IMR-90 (cell line): ENCODE data around the gene PPP6R3. TPM values are rescaled to one million over a fixed set of nuclear protein-coding genes. Genes with fewer than 3 reads are reported as not detected.

Experiments used
- ATAC-seq: fragments of 200-7000 bp; cut with Tn5 transposase; 2 replicates; pipeline ENCODE4 v1.9.1; 2020; ENCODE audit warnings: low read depth, mild to moderate bottlenecking, moderate library complexity
- BruUV-seq: library from RNA; stranded (reverse); fragments of 400-500 nt; replicated peaks from 2 replicates; lab custom pipeline; 2021; lab: Mats Ljungman, UMichigan
- CTCF ChIA-PET: fragments of 300-600 bp; formaldehyde crosslinking; extraction: SDS; loops from one replicate; lab custom pipeline; 2021; ENCODE audit warnings: antibody characterized with exemption; lab: Yijun Ruan, JAX
- POLR2A ChIA-PET: fragments of 300-600 bp; sonication (Branson Sonifier 250); formaldehyde crosslinking; loops from one replicate; lab custom pipeline; 2022; ENCODE audit warnings: antibody characterized with exemption; ENCODE audit not compliant: unreplicated experiment; lab: Charles Lee
- DNase-seq: peaks from one replicate; pipeline ENCODE4 v3.0.0; 2013
- H2AFZ ChIP-seq: replicated peaks from 2 replicates; pipeline ENCODE3; 2013; ENCODE audit warnings: low read length, mild to moderate bottlenecking; ENCODE audit not compliant: poor library complexity
- H2AK5ac ChIP-seq: 2 replicates; pipeline ENCODE4 v1.6.1; 2013; ENCODE audit warnings: low read depth, low read length, inconsistent platforms
- H2AK9ac ChIP-seq: replicated peaks from 2 replicates; pipeline ENCODE3; 2013; ENCODE audit warnings: mild to moderate bottlenecking, low read depth, low read length, moderate library complexity; ENCODE audit not compliant: poor library complexity
- H2BK120ac ChIP-seq: 2 replicates; pipeline ENCODE4 v1.6.1; 2013; ENCODE audit warnings: low read depth, low read length, inconsistent platforms
- H2BK15ac ChIP-seq: 3 replicates; pipeline ENCODE4 v1.6.1; 2013; ENCODE audit warnings: low read depth, low read length, inconsistent platforms
- H2BK20ac ChIP-seq: 2 replicates; pipeline ENCODE4 v1.6.1; 2013; ENCODE audit warnings: low read depth, mild to moderate bottlenecking, inconsistent platforms, low read length, moderate library complexity
- H2BK5ac ChIP-seq: 2 replicates; pipeline ENCODE4 v1.6.1; 2013; ENCODE audit warnings: mild to moderate bottlenecking, low read depth, low read length, inconsistent platforms; ENCODE audit not compliant: poor library complexity, severe bottlenecking
- H3K14ac ChIP-seq: replicated peaks from 2 replicates; pipeline ENCODE4 v1.6.1; 2013; ENCODE audit warnings: low read depth, low read length, inconsistent platforms
- H3K18ac ChIP-seq: 2 replicates; pipeline ENCODE4 v1.6.1; 2013; ENCODE audit warnings: low read depth, low read length, control low read depth
- H3K23ac ChIP-seq: 2 replicates; pipeline ENCODE4 v1.6.1; 2013; ENCODE audit warnings: low read depth, low read length, inconsistent platforms
- H3K27ac ChIP-seq: 2 replicates; pipeline ENCODE4 v1.5.1; 2013; ENCODE audit warnings: mild to moderate bottlenecking, control low read depth, low read length; ENCODE audit not compliant: insufficient read depth
- H3K27me3 ChIP-seq: 2 replicates; pipeline ENCODE4 v1.6.1; 2013; ENCODE audit warnings: low read length; ENCODE audit not compliant: control insufficient read depth, insufficient read depth
- H3K36me3 ChIP-seq: 2 replicates; pipeline ENCODE4 v1.6.1; 2013; ENCODE audit warnings: low read length, mixed read lengths; ENCODE audit not compliant: control insufficient read depth, insufficient read depth
- H3K4ac ChIP-seq: 2 replicates; pipeline ENCODE4 v1.6.1; 2013; ENCODE audit warnings: low read depth, low read length, inconsistent platforms
- H3K4me1 ChIP-seq: 2 replicates; pipeline ENCODE4 v1.6.1; 2013; ENCODE audit warnings: low read length, mixed read lengths; ENCODE audit not compliant: control insufficient read depth, insufficient read depth
- H3K4me2 ChIP-seq: 2 replicates; pipeline ENCODE4 v1.6.1; 2013; ENCODE audit warnings: low read depth, mild to moderate bottlenecking, control low read depth, low read length, moderate library complexity
- H3K4me3 ChIP-seq: 2 replicates; pipeline ENCODE4 v1.5.1; 2013; ENCODE audit warnings: low read depth, mild to moderate bottlenecking, control low read depth, low read length, moderate library complexity; ENCODE audit not compliant: insufficient read depth
- H3K56ac ChIP-seq: 2 replicates; pipeline ENCODE4 v1.6.1; 2013; ENCODE audit warnings: low read length, inconsistent platforms; ENCODE audit not compliant: insufficient read depth; ENCODE audit errors: extremely low read depth
- H3K79me1 ChIP-seq, 2 experiments: 2 replicates each; pipeline ENCODE4 v1.6.1; 2013; ENCODE audit warnings: low read length in 2 of 2, inconsistent platforms in 1 of 2, low read depth in 1 of 2
- H3K9ac ChIP-seq: 2 replicates; pipeline ENCODE4 v1.6.1; 2013; ENCODE audit warnings: low read depth, low read length, control low read depth
- H3K9me1 ChIP-seq: 2 replicates; pipeline ENCODE4 v1.6.1; 2013; ENCODE audit warnings: low read length, inconsistent platforms; ENCODE audit not compliant: insufficient read depth
- H3K9me3 ChIP-seq: 2 replicates; pipeline ENCODE4 v1.6.1; 2013; ENCODE audit warnings: low read length; ENCODE audit not compliant: control insufficient read depth, insufficient read depth
- H4K20me1 ChIP-seq: 2 replicates; pipeline ENCODE4 v1.6.1; 2013; ENCODE audit warnings: low read length, inconsistent platforms; ENCODE audit not compliant: insufficient read depth
- H4K5ac ChIP-seq: 2 replicates; pipeline ENCODE4 v1.6.1; 2013; ENCODE audit warnings: mild to moderate bottlenecking, low read depth, low read length, control low read depth
- H4K8ac ChIP-seq, 2 experiments: 2 replicates each; pipeline ENCODE4 v1.6.1; 2013; ENCODE audit warnings: low read depth in 2 of 2, low read length in 2 of 2, control low read depth in 1 of 2, inconsistent platforms in 1 of 2
- H4K91ac ChIP-seq: 2 replicates; pipeline ENCODE4 v1.6.1; 2013; ENCODE audit warnings: low read depth, low read length, inconsistent platforms; ENCODE audit not compliant: insufficient read depth
- BHLHE40 ChIP-seq: fragments of 150-350 bp; IDR thresholded peaks from 2 replicates; pipeline ENCODE4 v1.6.1; 2016; ENCODE audit warnings: mild to moderate bottlenecking, low read depth, low read length
- CEBPB ChIP-seq: IDR thresholded peaks from 2 replicates; pipeline ENCODE4 v1.6.1; 2012; ENCODE audit warnings: low read depth, low read length, improper control_type of control experiment
- CHD1 ChIP-seq: IDR thresholded peaks from 2 replicates; pipeline ENCODE4 v1.6.1; 2012; ENCODE audit warnings: low read depth, low read length, improper control_type of control experiment
- ELK1 ChIP-seq: fragments of 150-350 bp; IDR thresholded peaks from 2 replicates; pipeline ENCODE4 v1.6.1; 2016; ENCODE audit warnings: low read depth, mild to moderate bottlenecking, low read length, moderate library complexity, borderline replicate concordance
- FOS ChIP-seq: fragments of 150-350 bp; IDR thresholded peaks from 2 replicates; pipeline ENCODE4 v1.6.1; 2016; ENCODE audit warnings: low read depth, low read length
- MAFK ChIP-seq: IDR thresholded peaks from 2 replicates; pipeline ENCODE4 v1.6.1; 2012; ENCODE audit warnings: low read depth, low read length, improper control_type of control experiment
- MAZ ChIP-seq: IDR thresholded peaks from 2 replicates; pipeline ENCODE4 v1.6.1; 2012; ENCODE audit warnings: low read depth, mild to moderate bottlenecking, low read length, improper control_type of control experiment, moderate library complexity, borderline replicate concordance
- NFE2L2 ChIP-seq: fragments of 150-350 bp; IDR thresholded peaks from 2 replicates; pipeline ENCODE4 v1.6.1; 2016; ENCODE audit warnings: low read depth, mild to moderate bottlenecking, low read length
- RAD21 ChIP-seq: IDR thresholded peaks from 2 replicates; pipeline ENCODE4 v1.6.1; 2012; ENCODE audit warnings: low read length, improper control_type of control experiment
- RCOR1 ChIP-seq: IDR thresholded peaks from 2 replicates; pipeline ENCODE4 v1.6.1; 2012; ENCODE audit warnings: mild to moderate bottlenecking, low read length, improper control_type of control experiment; ENCODE audit not compliant: insufficient replicate concordance
- RFX5 ChIP-seq: IDR thresholded peaks from 2 replicates; pipeline ENCODE4 v1.8.0; 2012; ENCODE audit warnings: low read depth, mild to moderate bottlenecking, low read length, moderate library complexity
- SMC3 ChIP-seq: fragments of 150-350 bp; IDR thresholded peaks from 2 replicates; pipeline ENCODE4 v1.6.1; 2016; ENCODE audit warnings: low read depth, mild to moderate bottlenecking, antibody characterized with exemption, low read length, moderate library complexity
- USF2 ChIP-seq: fragments of 150-350 bp; IDR thresholded peaks from 2 replicates; pipeline ENCODE4 v1.6.1; 2017; ENCODE audit warnings: mild to moderate bottlenecking, antibody characterized with exemption, low read length, low read depth
- whole genome bisulfite sequencing, 2 experiments: methylation state at CpG; one replicate each; pipeline versions ENCODE4 v1.1.5 to v1.1.7; 2013; ENCODE audit warnings: missing lambda C conversion rate in 2 of 2; ENCODE audit not compliant: insufficient read length in 1 of 2; ENCODE audit errors: extremely low coverage in 2 of 2; 5-methylcytosine and 5-hydroxymethylcytosine counted together
- dilution Hi-C: fragments of 300-500 bp; cut with HindIII; formaldehyde crosslinking; loops from one replicate; pipeline ENCODE4 v1.14.3; 2018; ENCODE audit warnings: low sequenced_read_pairs; ENCODE audit not compliant: unreplicated experiment
- in situ Hi-C: fragments of 300-500 bp; cut with MboI; formaldehyde crosslinking; loops from 3 replicates; pipeline ENCODE4 v1.14.3; 2019; ENCODE audit warnings: low sequenced_read_pairs, inconsistent platforms, mixed read lengths
- intact Hi-C: fragments of 100-400 bp; cut with micrococcal nuclease; formaldehyde crosslinking; loops from 2 replicates; pipeline ENCODE4 v1.10.0; 2022
- polyA plus RNA-seq, 3 experiments: library from polyadenylated mRNA; depleted of rRNA; stranded (reverse); fragments of >200 nt; gene quantifications; 2 replicates each; pipeline ENCODE4 v1.2.3, GENCODE V29; 2012; ENCODE audit warnings: low replicate concordance in 1 of 3
- total RNA-seq: library from RNA; depleted of rRNA; stranded (reverse); fragments of >200 nt; gene quantifications from 2 replicates; pipeline ENCODE4 v1.2.3, GENCODE V29; 2012

PPP6R3 gene
- total and polyA plus RNA-seq, 2 of the 4 experiments (the other 2 are of a cell fraction): 29.0 to 123 TPM

- H2AK9ac ChIP-seq: no peak overlapping the region
- no CpG with 5 or more reads among the region's 2 CpGs for WGBS, 2 experiments
- H4K5ac ChIP-seq: no peak overlapping the region
- no peak overlapping the region for H2BK15ac ChIP-seq
- H3K23ac ChIP-seq: no peak overlapping the region
- ATAC-seq (no peak), DNase-seq (no peak)
- no peak overlapping the region for H2BK20ac ChIP-seq
- no peak overlapping the region for H3K18ac ChIP-seq
- peaks cover 8% of the 10 kb centered on the region for H3K36me3 ChIP-seq
- peaks cover 21 to 76% of the 10 kb centered on the region in 2 experiments for H3K79me1 ChIP-seq
- no peak overlapping the region for H2AFZ ChIP-seq
- no peak overlapping the region for H3K14ac ChIP-seq
- H3K4me1 ChIP-seq: peaks cover 16% of the 10 kb centered on the region
- CTCF ChIA-PET: no interaction called here
- no peak overlapping the region for H3K4ac ChIP-seq
- intact Hi-C loops (no loop called here), in situ Hi-C loops (no loop called here), dilution Hi-C loops (no loop called here)
- H2BK5ac ChIP-seq: no peak overlapping the region
- H4K20me1 ChIP-seq: peaks cover 83% of the 10 kb centered on the region
- no TSS peak for BruUV-seq
- H2BK120ac ChIP-seq: no peak overlapping the region
- no peak overlapping the region for H4K8ac ChIP-seq
- H3K9me3 ChIP-seq: no peaks in the 10 kb centered on the region
- no peak overlapping the region for H2AK5ac ChIP-seq
- H3K56ac ChIP-seq: no peak overlapping the region
- POLR2A ChIA-PET: no interaction called here
- H3K27me3 ChIP-seq: no peaks in the 10 kb centered on the region
- no peak overlapping the region for H3K4me3 ChIP-seq
- no peak overlapping the region for H3K9ac ChIP-seq
- TF ChIP-seq USF2 (no peak), MAZ (no peak), BHLHE40 (no peak), NFE2L2 (no peak), MAFK (no peak), RFX5 (no peak), RAD21 (no peak), ELK1 (no peak), CEBPB (no peak), SMC3 (no peak), CHD1 (no peak), RCOR1 (no peak), FOS (no peak)
- H3K9me1 ChIP-seq: peaks cover 31% of the 10 kb centered on the region
- no peak overlapping the region for H4K91ac ChIP-seq
- H3K27ac ChIP-seq: no peak overlapping the region
- H3K4me2 ChIP-seq: no peak overlapping the region
These were observed 12.2 kb downstream of the PPP6R3 start for GRCh38 chr11:68472778-68473177.
